HG02678 (cell line): ENCODE data around the gene TMEM150C.

Source experiments
- ATAC-seq: cut with Tn5 transposase; IDR thresholded peaks from one replicate; pipeline ENCODE4 v1.9.1; 2021; ENCODE audit warnings: mild to moderate bottlenecking, moderate library complexity; ENCODE audit not compliant: unreplicated experiment

The TMEM150C gene

DNA sequence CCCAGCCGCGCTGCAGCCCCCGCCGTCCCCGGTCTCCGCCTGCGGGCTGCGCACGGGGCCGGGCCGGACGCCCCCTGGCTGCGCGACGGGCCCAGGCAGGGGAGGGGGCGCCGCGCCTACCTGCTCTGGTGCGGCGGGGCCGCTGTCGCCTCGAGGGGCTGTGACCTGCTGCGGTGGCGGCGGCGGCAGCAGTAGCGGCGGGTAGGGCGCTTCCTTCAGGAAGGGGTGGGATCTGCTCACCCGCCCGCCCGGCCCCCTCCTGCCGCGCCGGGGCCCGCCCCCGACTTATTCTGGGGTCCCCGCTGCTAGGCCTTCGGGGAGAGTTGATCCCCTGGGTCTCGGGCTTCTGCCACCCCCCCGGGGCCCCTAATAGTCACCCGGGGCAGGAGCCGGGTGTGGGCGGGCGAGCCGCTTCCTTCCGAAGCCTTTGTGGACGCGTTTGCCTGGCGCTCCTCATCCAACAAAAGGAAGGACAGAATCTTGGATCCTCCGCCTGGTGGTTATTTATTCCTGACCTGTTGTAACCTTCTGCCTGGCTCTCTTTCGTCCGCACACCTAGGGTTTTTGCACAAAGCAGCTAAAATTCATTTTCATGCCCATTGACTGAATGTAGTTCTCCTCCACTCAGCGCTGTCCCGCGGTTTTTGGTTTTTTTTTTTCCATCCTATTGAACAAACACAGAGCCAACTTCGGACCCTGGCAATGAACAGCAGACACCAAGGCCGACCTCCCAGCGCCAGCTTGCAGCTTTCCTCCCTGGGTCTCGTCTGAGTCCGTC, at the start of gene TMEM150C:
TMEM150C (minus strand) TSS at position 203 of the 778 bp plus-strand sequence. CDS start 57,331 bp downstream, outside the sequence.
- ATAC-seq: no peak

DNA sequence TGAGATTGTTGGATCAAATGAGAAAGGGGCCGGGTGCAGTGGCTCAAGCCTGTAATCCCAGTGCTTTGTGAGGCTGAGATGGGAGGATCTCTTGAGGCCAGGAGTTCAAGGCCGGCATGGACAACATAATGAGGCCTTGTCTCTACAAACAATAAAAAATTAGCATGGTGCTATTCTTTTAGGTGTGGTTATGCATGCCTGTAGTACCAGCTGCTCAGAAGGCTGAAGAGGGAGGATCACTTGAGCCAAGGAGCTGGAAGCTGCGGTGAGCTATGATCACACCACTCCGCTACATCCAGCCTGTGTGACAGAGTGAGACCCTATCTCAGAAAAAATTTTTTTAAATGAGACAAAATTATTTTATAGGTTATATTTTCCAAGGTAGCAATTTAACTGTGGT, 49.7 kb upstream of the TMEM150C start:
- no peak for ATAC-seq

DNA sequence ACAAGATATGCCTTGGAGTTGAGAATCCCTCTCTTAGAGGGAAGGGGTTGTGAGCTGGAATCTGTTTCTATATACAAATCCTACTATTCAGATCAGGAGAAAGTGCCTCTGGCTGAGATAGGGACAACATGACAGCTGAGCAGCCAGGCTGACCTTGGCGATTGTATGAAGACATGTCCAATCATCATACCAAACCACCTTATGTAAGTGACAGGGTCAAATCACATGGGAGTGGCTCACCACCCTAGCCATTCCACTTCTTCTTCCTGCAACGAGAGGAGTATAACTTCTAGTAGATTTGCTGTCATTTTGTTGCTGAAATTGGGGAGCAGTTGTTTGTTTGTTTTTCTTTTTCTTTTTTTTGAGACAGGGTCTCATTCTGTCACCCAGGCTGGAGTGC, 48.3 kb upstream of the TMEM150C start:
- ATAC-seq: no peak

DNA sequence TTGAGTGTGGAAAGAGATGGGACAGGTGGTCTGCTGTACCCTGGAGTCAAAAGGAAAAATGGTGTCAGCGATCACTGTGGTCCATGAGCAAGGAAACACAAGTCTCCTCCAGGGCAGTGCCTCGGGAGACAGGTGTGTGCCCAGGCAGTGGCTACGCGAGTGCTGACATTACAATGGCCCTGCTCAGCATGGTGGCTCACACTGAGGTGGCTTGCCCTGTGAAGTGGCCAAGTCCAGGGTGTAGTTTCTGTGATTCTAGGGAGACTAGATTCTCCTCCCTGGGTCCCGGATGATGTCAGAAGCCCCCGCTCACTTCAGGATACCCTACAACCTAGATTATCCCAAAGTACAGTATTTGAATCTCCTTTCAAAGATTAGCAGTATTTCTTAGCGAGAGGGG, 44.8 kb upstream of the TMEM150C start:
- ATAC-seq: no peak

DNA sequence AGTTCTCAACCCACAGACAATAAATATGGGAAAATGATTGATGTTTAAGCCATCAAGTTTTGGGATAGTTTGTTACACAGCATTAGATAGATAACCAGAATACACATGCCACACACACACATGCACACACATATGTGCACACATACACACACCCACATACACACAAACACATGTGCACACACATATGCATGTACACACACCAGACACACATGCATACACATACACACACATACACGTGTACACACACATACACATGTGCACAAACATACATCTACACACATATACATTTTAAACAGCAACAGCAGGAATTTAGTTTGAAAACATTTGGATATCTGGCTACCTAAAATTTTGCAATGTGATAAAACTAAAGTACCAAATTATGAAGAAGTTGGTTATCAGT, 42.7 kb upstream of the TMEM150C start:
- no peak for ATAC-seq

DNA sequence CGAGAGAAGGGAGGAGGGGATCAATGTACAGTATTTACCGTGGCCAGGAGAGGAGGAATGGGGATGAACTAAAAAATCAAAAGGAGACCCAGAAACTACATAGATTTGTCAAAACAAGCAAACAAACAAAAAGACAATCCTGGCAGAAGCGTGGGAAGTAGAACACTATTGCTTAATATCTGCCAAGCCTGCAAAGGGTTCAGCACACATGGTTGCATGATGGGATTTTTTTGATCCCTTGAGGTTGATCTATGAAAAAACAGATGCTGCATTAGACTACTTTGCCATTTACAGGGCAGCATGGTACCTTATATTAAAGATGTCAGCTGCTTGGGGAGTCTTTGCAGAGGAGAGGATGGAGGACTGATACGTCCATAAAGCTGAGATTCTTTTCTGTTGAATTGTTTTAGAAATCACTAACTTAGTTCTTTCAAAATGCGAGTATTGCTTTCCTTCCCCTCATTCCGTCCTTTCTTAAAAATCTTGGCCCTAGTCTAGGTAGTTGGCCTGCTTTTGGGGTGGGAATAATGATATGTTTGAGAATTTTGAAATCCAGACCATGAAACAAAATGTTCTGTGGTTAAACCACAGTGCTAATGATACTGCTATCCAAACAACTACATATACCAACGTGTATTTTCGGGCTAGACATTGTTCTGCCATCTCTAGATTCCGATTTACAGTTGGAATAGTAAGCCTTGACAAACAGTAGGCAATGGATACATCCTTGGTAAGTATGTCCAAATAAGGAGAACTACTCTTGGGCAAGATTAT, 39.6 kb upstream of the TMEM150C start:
- no peak for ATAC-seq

DNA sequence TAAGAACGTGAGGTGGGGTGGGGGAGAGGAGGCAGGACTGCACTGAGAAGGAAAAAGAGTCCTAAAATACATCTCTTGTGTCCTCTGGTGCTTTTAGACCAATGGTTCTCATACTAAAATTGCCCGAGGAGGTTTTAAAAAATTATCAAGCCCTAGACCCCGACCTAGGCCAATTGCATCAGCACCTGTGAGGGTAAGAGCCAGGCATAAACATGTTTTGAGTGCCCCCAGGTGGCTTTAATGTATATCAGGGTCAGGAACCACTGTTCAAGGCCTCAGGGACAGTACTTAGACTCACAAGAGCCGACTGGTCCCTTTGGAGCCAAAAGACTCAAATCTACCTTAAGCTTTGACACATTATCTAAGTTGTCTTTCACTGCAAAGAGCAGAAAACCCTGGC, 37.5 kb upstream of the TMEM150C start:
- ATAC-seq: no peak

DNA sequence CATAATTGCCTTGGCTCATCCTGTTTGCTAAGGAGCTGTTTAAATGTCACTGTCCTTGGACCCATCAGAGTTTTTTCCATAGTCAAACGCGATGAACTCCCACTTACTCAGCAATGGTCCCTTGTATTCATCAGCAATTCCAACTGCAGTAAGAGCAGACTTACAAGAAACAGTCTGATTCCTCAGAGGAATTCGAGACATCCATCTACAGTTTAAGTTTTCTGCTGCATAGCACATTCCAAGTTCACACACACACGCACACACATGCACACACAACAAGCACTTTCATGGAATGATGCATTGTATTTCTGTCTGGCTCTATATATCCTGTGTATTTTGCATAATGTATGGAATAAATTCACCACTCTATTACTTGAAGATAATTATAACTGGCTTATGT, 32.7 kb upstream of the TMEM150C start:
- no peak for ATAC-seq

DNA sequence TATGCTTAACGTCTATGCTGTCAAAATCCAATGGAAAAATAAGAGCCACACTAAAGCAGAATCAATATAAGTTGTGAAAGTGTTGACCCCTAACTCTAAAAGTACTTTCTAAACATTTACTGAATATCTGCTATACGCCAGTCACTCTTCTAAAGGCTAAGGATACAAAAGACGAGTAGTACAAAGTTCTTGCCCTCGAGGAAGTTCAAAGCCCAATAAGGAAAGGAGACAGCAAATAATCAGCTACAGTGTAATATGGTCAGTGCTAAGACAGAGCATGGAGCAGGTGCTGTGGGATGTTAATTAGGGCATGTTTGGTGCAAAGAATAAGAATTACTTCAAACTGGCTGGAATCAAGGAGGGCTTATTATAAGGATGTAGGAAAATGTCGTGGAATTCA, 31.6 kb upstream of the TMEM150C start:
- ATAC-seq: no peak

DNA sequence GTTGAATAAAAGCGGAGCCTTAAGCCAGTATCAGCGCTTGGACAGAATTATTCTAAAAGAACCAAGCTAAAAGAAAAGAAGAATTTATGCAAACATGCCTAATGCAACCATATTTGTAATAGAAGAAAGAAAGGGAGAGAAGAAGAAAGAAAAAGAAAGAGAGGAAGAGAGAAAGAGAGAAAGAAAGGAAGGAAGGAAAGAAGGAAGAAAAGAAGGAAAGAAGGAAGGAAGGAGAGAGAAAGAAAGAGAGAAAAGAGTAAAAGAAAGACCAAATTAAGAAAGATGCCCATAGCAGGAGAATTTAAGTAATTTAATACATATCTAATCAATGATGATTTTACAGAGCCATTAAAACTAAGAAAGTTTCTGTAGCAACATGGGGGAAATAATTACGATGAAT, 30.9 kb upstream of the TMEM150C start:
- ATAC-seq: no peak

DNA sequence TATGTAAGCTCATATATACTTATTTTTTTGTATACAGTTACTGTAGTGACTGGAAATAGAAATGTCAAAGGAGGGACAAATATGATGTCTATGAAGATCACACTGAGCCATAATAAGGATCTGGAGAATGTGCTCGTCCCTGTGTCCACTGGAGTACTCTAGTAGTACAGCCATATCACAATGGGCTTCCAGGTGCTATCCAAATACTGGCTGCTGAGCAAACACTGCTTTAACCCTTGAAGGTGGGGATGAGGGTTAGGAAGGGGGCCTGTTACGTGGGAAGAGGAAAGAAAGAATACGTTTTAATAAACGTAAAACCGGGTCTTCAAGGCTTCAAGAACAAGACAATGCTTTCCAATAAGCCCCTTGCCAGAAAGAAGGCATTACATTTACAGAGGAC, 29.8 kb upstream of the TMEM150C start:
- no peak for ATAC-seq

DNA sequence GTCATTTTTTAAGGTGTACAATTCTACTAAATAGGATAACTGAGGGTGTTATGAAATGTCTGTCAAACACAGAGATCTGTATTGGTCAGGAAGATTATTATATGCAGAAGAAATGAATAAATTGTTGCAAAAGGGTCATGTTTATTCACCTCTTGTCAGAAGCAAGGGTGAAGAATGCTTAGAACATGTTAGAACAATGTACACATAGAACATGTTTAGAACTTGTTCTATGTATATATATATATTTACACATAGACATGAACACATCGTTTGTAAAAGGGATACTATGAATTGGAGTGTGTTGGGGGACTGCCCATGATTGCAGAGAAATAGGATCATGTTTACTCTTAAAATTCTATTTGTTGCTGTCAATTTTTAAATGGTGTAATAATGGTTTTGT, 28.0 kb upstream of the TMEM150C start:
- no peak for ATAC-seq

DNA sequence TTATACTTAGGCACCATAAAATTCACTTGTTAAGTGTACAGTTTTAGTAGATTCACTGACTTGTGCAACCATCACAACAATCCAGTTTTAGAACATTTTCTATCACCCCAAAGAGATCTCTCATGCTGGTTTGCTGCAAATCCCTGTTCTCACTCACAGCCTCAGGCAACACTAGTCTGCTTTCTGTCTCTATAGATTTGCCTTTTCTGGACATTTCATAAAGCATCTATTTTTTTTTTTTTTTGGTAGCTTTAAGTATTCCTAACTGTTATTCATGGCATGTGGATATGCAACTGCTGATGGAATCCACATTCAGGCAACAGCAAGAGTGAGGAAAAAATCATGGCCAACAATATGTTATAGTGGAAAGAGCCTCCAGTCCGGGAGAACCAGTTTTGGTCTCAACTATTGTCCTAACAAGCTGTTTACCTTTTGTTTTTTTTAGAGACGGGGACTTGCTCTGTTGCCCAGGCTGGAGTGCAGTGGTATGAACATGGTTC, 27.0 kb upstream of the TMEM150C start:
- ATAC-seq: no peak

DNA sequence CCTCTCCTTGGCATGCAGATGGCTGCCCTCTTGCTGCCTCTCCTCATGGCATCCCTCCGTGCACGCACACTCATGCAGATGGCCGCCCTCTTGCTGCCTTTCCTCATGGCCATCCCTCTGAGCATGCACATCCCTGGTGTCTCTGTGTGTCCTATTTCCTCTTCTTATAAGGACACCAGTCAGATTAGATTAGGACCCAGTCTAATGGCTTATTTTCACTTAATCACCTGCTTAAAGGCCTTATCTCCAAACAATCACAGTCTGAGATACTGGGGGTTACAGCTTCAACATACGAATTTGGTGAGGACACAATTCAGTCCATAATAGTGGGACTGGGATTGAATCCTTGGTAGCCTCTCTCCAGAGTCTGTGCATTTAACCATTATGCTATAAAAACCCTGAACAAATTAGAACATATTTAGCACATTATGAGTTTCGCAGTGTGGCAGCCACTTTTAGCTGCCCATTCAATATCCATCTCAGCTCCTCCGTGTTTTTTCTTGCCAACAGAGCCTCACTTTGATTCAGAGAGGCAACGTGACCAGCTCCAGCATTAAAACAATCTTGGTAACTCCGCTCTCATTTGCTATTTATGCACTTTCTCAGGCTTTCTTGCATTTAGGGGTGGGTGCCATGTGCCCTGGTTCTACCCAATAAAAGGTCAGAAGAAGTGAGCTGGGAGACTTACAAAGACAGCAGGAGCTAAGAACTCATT, 26.2 kb upstream of the TMEM150C start:
- ATAC-seq: no peak

DNA sequence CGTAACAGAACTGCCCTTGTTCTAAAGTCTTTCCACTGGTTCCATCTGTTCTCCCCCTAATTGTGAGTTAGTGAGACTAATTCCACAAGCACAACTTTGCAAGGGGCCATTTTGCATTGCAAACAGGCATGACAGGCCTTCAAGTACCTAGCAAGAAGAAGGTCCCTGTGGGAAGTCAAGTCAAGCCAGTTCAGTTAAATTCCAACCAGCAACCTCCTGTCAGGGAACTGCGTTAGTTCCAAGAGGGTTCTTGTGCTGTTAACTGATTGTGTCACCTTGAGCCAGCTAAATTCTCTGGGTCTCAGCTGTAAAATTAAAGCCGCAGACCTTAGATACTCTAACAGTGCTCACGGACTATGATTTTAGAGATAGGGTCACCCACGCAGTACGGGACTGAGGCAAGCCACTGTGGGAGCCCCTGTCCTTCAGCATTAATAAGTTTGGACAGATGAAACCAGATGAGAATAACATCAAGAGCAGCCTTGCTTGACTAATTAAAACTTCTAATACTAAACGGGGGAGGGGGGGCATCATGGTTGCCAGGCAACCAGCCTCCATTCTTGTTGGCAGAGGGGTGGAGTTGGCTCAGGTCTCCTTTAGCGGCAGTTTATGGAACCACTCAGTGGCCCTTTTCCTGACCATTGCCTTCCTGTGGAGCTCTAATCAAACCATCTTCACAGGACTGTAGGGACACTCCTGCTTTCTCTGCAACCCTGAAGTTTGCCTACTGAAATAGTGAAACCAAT, 24.1 kb upstream of the TMEM150C start:
- no peak for ATAC-seq

DNA sequence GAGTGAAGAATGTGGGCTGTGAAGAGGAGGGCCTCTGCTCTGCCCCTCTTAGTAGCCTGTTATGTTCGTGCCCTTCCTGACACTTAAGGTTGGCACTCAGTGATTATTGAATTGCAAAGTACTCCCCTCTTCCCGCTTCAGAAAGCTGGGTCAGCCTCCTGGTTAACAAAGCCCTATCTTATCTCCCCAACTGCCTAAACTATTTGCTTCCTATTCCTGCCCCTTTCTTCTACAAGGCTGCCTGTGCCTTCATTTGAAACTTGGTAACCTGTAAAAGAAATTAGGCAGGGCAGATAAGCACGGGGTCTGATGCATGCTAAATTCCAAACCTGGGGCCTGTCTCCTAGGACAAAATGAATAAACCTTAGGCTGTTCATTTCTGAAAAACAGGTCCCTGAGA, 23.1 kb upstream of the TMEM150C start:
- no peak for ATAC-seq

DNA sequence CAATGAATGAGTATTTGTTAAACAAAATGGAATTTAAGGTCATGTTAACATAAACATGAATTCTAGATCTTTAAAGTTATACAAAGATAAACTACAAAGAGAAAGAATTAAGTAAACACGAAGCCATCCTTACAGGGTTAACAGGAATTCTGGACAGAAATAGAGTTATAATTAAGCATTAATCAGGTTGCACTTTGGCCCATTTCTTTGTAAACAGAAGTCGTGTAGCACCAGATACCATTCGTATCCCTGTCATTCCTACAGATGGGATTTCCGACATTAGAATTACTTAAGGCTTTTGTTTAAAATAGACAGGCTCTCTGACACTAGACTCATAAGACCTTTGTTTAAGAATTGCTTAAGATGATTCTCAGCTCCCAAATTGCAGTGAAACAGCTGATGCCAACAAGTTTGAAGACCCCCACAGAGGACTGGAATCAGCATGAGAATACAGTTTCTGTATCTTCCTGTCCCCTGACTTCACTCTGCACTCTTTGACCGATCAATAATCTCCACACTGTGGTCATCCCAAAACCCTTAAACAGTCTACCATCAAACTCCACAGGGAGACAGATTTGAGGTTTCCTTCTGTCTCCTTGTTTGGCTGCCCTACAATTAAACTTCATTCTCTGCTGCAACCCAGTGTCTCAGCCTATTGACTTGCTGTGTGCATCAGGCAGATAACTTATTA, 22.3 kb upstream of the TMEM150C start:
- ATAC-seq: no peak

DNA sequence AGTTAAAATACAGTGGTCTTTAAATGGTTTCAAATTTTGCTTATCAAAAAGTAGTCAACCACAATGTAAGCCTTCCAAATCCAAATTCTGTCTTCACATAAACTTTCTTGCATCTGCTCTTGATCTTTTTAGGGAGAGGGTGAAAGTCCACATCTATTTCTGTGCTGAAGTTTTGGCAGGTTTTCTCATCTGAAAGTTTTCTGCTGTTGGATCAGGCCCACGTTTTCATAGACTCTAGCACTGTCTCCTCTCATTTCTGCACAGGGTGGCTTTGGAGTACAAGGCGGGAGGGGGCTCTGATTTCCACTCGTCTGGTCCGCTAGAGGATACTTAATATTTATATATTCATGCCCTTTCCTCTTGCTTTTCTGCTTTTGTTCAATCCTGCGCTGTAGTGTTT, 18.1 kb upstream of the TMEM150C start:
- no peak for ATAC-seq

DNA sequence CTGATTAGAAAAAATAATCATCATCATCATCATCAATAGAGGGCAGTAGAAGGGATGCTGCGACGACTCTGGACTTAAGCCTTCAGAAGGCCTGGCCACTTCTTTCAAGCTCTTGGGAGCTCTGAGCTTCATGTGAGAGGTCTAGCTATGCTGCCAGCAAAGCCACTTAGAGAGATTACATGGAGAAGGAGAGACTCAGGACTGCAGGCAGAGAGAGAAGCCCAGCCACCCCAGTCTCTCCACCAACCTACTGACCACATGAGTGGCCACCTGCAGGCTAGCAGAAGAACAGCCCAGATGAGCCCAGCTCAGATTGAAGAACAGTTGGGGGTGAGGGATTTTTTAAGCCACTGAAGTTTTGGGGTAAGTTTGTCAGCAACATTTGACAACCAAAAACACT, 17.1 kb upstream of the TMEM150C start:
- no peak for ATAC-seq

DNA sequence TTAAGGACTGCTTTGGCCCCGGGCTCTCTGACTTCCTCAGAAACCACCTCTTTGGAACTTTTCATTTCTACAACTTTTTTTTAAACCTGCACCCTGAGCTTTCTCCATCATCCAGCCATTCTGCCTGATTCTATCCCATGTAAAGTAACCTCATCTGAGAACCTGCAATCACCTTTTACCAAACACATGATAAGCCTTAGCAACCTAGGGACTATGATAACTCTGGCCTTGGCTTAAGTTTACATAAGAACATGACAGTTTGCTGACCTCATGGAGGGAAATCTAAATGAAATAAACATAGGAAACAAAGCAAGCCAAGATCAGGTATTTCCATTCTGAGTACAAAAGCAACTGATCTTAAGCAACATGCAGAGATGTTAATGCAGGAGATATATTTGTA, 15.7 kb upstream of the TMEM150C start:
- ATAC-seq: no peak
